GM12872 (cell line): Measurements from ENCODE around the gene BRD9.

Experiments used
- TF ChIP-seq, protein P1 (sequence below): IDR thresholded peaks from 3 replicates; pipeline ENCODE4 v1.5.1; 2011; ENCODE audit warnings: low read depth, mild to moderate bottlenecking, low read length, moderate library complexity; ENCODE audit not compliant: insufficient read depth

Gene BRD9

DNA sequence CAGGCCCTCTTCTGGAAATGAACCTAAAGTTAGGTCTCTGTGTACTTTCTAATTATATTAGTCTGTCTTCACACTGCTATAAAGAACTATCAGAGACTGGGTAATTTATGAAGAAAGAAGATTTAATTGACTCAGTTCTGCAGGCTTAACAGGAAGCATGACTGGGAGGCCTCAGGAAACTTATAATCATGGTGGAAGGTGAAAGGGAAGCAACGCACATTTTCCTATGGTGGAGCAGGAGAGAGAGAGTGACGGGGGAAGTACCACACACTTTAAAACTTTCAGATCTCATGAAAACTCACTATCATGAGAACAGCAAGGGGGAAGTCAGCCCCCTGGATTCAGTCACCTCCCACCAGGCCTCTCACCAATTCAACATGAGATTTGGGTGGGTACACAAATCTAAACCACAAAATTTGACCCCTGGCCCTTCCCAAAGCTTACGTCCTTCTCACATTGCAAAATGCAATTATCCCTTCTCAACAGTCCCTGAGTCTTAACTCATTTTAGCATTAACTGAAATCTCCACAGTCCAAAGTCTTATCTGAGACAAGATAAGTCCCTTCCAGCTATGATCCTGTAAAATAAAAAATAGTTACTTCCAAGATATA, 40.8 kb upstream of the BRD9 start:
- TF ChIP-seq, protein P1, sequence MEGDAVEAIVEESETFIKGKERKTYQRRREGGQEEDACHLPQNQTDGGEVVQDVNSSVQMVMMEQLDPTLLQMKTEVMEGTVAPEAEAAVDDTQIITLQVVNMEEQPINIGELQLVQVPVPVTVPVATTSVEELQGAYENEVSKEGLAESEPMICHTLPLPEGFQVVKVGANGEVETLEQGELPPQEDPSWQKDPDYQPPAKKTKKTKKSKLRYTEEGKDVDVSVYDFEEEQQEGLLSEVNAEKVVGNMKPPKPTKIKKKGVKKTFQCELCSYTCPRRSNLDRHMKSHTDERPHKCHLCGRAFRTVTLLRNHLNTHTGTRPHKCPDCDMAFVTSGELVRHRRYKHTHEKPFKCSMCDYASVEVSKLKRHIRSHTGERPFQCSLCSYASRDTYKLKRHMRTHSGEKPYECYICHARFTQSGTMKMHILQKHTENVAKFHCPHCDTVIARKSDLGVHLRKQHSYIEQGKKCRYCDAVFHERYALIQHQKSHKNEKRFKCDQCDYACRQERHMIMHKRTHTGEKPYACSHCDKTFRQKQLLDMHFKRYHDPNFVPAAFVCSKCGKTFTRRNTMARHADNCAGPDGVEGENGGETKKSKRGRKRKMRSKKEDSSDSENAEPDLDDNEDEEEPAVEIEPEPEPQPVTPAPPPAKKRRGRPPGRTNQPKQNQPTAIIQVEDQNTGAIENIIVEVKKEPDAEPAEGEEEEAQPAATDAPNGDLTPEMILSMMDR, result no peak

DNA sequence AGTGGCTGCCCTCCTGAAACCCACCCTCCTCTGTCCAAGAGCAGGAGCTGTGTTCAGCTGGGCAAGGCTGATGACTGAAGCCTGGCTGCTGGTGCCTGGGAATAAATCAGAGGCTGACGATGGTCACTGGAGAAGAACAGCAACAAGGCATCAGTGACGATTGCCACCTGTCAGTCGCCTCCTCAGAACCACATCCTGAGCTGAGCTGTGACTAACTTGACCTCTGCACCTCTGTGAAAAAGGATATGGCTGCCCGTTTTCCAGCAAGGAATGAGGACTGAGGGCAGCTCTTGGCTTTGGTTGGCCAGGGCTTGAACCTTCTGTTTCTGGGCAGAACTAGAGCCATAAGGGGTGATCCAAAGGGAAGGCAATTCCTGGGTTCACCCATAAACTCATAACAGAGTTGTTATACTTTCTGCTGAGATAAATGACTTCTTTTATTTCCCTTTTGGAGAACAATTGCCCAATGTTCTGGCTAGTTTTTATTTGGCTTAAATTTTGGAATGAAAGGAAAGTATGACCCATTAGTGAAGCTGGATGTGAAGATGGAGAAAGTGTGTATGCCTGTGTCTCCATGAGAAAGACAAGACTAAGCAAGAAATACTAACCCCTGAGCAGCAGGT, 40.1 kb upstream of the BRD9 start:
- TF ChIP-seq, protein P1, result no peak

DNA sequence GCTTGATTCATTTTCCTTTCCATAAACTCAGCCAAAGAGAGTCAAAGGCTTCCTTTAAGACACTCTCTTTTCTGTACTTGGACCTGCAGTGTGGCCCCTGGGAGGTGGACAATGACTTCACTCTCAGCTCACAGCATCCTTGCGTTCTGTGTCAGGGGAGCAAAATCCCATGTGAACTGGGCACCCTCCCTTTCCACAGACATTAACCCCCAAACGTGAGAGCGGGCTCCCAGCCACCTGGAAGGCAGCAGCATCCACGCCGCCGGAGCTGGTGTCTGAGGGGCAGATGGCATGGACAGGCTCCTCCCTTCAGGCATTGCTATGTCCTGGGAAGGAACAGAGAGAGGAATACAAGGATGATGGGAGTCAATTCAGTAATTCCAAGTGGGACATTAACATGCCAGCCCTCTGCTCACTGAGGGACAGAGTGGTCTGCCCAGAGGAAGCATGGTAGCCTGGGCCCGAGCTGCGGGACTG, 39.6 kb upstream of the BRD9 start:
- TF ChIP-seq, protein P1, result no peak

DNA sequence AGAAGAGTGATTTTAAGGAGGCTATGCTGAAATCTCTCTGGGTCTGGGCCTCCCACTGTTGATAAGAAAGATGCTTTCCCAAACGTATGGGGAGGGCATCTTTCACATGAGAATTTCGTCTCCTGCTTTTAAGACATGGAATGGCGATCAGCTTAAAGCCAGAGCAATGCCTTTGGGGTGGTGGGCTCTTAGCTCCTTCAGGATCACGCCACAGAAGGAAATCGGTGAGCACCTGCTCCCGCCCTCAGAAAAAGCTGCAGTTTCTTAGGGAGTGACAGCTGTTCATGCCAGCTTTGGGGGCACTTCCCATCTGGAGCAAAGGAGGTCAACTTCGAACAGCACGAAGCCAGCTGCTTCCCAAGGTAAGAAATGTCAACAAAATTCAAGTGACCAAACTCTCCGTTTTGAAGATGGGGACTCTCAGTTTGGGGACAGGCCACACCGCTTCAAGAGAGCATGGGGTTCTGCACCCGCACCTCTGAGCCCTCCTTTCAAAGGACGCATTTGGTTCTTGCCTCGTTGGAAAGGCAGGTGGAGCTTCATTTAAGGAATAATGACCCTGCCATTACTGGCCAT, 39.1 kb upstream of the BRD9 start:
- TF ChIP-seq, protein P1, result no peak

DNA sequence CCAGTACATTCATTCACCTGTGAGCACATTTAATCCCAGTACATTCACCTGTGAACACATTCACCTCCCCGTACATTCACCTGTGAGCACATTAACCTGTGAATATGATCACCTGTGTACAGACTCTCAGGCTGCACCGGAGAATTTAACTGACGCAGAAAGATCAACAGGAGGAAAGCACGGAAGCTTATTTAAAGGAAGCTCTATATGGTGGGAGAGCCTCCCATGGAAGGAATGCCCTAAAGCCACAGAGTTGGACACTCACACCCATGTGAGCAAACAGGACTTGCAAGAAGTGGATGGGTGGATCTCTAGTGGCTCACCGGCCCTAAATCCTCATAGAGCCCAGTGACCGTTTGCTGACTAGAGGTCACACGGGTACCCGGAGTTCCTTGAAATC, 38.3 kb upstream of the BRD9 start:
- TF ChIP-seq, protein P1, result no peak

DNA sequence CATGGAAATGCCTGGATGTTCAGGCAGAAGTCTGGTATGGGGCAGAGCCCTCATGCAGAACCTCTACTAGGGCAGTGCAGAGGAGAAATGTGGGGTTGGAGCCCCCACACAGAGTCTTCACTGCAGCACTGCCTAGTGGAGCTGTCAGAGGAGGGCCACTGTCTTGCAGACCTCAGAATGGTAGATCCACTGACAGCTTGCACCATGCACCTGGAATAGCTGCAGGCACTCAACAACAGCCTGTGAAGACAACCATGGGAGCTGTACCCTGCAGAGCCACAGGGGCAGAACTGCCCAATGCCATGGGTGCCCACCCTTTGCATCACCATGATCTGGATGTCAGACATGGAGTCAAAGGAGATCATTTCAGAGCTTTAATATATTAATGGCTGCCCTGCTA, 37.0 kb upstream of the BRD9 start:
- TF ChIP-seq, protein P1, result no peak

DNA sequence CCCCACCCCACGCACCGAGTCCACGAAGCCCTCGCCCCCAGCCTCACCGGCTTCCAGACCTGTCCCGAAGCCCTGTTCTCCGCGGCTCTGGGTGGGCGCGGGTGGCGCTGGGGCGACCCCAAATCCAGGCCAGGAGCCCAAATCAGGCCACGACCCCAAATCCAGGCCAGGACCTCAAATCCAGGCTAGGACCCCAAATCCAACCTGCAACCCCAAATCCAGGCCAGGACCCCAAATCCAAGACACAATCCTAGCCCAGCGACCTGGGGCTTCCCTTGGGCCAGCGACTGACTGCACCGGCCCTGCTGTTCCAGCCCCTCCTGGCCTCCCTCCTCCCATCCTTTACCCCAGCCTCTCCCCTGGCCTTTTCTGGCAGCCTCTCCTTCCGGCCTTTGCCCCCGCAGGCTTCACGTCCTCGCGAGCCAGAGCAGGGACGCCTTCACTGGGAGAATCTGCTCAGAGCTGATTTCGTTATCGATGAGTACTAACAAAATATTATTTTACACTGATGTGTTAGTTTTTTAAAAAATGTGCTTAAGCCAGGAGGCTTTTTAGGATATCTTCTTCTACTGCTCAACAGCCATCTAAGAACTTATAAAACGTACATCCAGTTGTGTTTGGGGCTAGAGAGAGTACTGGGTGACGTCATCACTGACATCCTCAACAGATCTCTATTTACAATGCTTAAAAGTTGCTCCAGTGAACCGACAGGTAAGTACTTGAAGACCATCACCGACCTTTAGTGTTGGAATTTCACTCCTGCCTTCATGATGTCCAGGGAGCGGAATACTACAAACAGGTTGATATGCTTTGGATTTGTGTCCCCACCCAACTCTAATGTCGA, 34.8 kb upstream of the BRD9 start:
- TF ChIP-seq, protein P1, result no peak
